Measurements from ENCODE around the gene MYL1.

The MYL1 gene

DNA sequence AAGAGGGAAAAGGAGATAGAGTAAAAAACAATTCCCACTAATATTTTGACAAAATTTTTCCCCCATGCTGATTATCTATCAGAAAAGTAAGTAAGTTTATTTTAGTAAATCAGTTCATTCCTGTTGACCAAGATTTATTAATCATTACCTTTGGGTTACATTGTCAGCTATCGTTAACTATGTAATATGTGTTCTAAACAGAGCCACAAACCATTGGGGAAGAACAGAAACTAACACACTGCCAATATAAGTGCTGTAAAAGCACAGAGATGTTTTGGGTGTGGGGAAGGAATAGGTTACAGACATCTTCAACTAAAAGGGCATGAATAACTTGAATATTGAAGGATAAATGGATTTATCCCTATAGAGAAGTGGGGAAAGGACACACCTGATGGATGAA lies 47.3 kb downstream of the MYL1 start:
- DNase-seq (ENCODE audit: low read depth in 2 of 2) = no peak

DNA sequence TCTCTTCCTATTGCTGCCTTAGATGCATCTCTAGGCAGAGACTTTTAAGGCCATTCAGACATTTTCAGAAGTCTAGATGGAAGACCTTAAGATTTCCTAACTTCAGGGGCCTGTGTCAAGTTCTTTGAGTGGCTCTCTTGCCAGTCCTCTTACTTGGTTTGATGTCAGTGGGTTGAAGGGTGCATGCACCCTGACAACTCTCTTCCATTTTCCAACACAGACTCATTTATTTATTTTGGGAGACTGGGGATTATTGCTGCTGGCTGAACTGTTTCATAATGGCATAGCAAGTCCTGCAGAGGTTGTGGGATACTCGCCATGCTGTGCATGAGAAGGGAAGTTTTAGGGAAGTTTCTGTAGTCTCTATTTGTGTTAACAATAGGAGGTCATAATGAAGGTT lies 50.7 kb downstream of the MYL1 start:
- no peak for DNase-seq (ENCODE audit: low read depth in 2 of 2)

- no peak for DNase-seq (ENCODE audit: low read depth in 2 of 2)
Observed at GRCh38 chr2:210263841-210264240, 51.1 kb downstream of the MYL1 start.

GRCh38 chr2:210262036-210262435 lies 52.9 kb downstream of the MYL1 start:
- DNase-seq (ENCODE audit: low read depth in 2 of 2) = no peak

DNA sequence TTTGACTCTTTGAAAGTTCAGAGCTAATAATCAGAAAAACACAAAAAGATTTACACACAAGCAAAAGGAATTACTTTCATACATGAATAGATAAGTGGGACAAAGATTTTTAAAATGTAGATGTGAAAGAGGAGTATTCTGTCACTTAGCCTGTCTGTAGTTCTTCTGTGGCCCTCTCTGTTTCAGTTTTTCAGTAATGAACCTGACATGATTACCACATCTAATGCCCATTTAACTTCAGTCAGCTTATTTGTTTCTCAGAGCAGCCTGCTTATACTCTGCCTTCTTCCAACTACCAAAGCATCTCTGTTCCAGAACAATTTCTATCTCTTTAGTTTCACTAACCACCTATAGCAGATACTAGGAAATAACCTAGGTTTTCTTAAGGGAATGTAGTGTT lies 55.3 kb downstream of the MYL1 start:
- no peak for DNase-seq (ENCODE audit: low read depth in 2 of 2)

GRCh38 chr2:210252699-210253606 lies 62.0 kb downstream of the MYL1 start:
- no peak for DNase-seq (ENCODE audit: low read depth in 2 of 2)

DNA sequence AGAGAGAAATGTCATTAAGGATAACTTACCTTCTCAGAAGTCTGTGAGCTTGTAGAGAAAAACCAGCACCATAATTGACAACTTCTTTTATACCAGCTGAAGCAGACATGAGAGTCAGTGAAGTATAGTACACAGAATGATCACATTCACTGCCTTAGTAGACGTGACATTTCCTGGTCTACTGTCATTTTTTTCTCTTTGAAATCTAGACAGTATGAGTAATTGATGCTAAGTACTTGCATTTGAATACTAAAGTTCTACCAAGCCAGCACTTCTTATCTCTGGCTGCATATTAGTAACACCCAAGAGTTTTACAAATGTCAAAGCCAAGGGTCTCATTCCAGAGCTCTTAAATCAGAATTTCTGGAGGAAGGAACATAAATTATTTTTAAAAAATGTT lies 64.4 kb downstream of the MYL1 start:
- no peak for DNase-seq (ENCODE audit: low read depth in 2 of 2)

Data from stimulated activated CD4-positive, alpha-beta T cell treated with anti-CD3 and anti-CD28 coated beads, Interleukin-15, amount 100 ng/mL, for 48 hours (primary cell).